Measurements from ENCODE around the gene PXN. TPM values are rescaled to one million over a fixed set of nuclear protein-coding genes. Genes with fewer than 3 reads are reported as not detected.
A peak's percentile ranks its signal among the peaks of the same experiment; 100 is the strongest.

The PXN gene
- total and polyA plus RNA-seq, 2 experiments from 2014 or later, result 38.4 to 76.0 TPM

DNA sequence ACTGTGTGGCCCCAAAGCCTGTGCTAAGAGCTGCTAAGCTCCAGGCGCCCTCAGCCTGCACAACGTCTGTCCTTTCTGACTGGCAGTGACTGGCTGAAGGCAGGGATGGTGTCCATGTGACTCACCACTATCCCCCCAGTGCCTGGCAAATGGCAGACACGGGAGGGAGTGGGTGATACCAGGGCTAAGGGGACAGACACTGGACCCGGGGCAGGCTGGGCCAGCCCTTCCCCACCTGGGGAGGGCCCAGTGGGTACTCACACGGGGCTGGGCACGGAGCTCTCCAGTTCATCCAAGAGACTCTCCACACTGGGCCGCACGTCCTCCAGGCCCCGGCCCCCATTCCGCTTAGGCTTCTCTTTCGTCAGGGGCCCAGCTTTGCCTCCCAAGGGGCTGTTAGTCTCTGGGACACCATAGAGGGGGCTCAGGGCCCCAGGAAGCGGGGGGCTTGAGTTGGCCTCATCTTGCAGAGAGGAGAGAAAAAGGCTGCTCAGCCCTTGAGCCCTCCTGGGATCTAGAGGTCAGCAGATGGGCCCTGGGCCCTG, 43.2 kb downstream of the PXN start:
- Histone ChIP-seq H3K27ac (ENCODE audit: low read depth) (no peak overlapping the region), H3K4me1 (ENCODE audit: insufficient read depth) (peaks cover 4% of the 10 kb centered on the region; the same call in 1 of the 2 replicates), H3K27me3 (ENCODE audit: insufficient read depth) (no peaks in the 10 kb centered on the region), H2AFZ (no peak overlapping the region), H3K36me3 (ENCODE audit: insufficient read depth) (peaks cover 8% of the 10 kb centered on the region; the same call in 1 of the 2 replicates), H3K9me2 (ENCODE audit: insufficient read depth) (no peaks in the 10 kb centered on the region), H3K79me2 (replicated peaks; ENCODE audit: insufficient read depth) (peaks cover 16% of the 10 kb centered on the region), H4K20me1 (replicated peaks; ENCODE audit: insufficient read depth) (peaks cover 2% of the 10 kb centered on the region; the same call in 1 of the 2 replicates), H3K4me3 (no peak overlapping the region), H3F3A (replicated peaks; ENCODE audit: low read depth) (0 out of 2 replicates have a peak, but pooled peaks cover 10% of the 10 kb centered on the region), H3K4me2 (no peak overlapping the region)
- H3K4me3 Mint-ChIP-seq, result no peak overlapping the region
- H3K27me3 Mint-ChIP-seq (ENCODE audit: insufficient read depth, low read depth, poor library complexity), result peaks cover 17% of the 10 kb centered on the region
- ATAC-seq, result no peak
- H3K36me3 Mint-ChIP-seq (ENCODE audit: low read depth), result peaks cover 54% of the 10 kb centered on the region
- no peak for DNase-seq (ENCODE audit: low spot score)
- peaks cover 23% of the 10 kb centered on the region for H3K4me1 Mint-ChIP-seq
- TF ChIP-seq, protein P1, sequence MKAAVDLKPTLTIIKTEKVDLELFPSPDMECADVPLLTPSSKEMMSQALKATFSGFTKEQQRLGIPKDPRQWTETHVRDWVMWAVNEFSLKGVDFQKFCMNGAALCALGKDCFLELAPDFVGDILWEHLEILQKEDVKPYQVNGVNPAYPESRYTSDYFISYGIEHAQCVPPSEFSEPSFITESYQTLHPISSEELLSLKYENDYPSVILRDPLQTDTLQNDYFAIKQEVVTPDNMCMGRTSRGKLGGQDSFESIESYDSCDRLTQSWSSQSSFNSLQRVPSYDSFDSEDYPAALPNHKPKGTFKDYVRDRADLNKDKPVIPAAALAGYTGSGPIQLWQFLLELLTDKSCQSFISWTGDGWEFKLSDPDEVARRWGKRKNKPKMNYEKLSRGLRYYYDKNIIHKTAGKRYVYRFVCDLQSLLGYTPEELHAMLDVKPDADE (IDR thresholded peaks at IDR 0.05), result no peak
- TF ChIP-seq NANOG (IDR thresholded peaks at IDR 0.05; ENCODE audit: borderline replicate concordance) (no peak), ZNF114 (CRISPR knock-in tag; IDR thresholded peaks at IDR 0.05) (no peak), POLR2AphosphoS5 (IDR thresholded peaks at IDR 0.05; ENCODE audit: low read depth) (no peak), CREB1 (CRISPR knock-in tag; IDR thresholded peaks at IDR 0.05; ENCODE audit: low read depth) (no peak), STAT1 (IDR thresholded peaks at IDR 0.05; ENCODE audit: unreplicated experiment) (no peak), EZH2 (IDR thresholded peaks at IDR 0.05; ENCODE audit: low read depth, unreplicated experiment) (no peak), EZH2phosphoT487 (IDR thresholded peaks at IDR 0.05; ENCODE audit: unreplicated experiment) (no peak), ZNF331 (CRISPR knock-in tag; IDR thresholded peaks at IDR 0.05; ENCODE audit: low read depth) (no peak), JUNB (IDR thresholded peaks at IDR 0.05; ENCODE audit: unreplicated experiment) (no peak)
- TF ChIP-seq, protein P2, sequence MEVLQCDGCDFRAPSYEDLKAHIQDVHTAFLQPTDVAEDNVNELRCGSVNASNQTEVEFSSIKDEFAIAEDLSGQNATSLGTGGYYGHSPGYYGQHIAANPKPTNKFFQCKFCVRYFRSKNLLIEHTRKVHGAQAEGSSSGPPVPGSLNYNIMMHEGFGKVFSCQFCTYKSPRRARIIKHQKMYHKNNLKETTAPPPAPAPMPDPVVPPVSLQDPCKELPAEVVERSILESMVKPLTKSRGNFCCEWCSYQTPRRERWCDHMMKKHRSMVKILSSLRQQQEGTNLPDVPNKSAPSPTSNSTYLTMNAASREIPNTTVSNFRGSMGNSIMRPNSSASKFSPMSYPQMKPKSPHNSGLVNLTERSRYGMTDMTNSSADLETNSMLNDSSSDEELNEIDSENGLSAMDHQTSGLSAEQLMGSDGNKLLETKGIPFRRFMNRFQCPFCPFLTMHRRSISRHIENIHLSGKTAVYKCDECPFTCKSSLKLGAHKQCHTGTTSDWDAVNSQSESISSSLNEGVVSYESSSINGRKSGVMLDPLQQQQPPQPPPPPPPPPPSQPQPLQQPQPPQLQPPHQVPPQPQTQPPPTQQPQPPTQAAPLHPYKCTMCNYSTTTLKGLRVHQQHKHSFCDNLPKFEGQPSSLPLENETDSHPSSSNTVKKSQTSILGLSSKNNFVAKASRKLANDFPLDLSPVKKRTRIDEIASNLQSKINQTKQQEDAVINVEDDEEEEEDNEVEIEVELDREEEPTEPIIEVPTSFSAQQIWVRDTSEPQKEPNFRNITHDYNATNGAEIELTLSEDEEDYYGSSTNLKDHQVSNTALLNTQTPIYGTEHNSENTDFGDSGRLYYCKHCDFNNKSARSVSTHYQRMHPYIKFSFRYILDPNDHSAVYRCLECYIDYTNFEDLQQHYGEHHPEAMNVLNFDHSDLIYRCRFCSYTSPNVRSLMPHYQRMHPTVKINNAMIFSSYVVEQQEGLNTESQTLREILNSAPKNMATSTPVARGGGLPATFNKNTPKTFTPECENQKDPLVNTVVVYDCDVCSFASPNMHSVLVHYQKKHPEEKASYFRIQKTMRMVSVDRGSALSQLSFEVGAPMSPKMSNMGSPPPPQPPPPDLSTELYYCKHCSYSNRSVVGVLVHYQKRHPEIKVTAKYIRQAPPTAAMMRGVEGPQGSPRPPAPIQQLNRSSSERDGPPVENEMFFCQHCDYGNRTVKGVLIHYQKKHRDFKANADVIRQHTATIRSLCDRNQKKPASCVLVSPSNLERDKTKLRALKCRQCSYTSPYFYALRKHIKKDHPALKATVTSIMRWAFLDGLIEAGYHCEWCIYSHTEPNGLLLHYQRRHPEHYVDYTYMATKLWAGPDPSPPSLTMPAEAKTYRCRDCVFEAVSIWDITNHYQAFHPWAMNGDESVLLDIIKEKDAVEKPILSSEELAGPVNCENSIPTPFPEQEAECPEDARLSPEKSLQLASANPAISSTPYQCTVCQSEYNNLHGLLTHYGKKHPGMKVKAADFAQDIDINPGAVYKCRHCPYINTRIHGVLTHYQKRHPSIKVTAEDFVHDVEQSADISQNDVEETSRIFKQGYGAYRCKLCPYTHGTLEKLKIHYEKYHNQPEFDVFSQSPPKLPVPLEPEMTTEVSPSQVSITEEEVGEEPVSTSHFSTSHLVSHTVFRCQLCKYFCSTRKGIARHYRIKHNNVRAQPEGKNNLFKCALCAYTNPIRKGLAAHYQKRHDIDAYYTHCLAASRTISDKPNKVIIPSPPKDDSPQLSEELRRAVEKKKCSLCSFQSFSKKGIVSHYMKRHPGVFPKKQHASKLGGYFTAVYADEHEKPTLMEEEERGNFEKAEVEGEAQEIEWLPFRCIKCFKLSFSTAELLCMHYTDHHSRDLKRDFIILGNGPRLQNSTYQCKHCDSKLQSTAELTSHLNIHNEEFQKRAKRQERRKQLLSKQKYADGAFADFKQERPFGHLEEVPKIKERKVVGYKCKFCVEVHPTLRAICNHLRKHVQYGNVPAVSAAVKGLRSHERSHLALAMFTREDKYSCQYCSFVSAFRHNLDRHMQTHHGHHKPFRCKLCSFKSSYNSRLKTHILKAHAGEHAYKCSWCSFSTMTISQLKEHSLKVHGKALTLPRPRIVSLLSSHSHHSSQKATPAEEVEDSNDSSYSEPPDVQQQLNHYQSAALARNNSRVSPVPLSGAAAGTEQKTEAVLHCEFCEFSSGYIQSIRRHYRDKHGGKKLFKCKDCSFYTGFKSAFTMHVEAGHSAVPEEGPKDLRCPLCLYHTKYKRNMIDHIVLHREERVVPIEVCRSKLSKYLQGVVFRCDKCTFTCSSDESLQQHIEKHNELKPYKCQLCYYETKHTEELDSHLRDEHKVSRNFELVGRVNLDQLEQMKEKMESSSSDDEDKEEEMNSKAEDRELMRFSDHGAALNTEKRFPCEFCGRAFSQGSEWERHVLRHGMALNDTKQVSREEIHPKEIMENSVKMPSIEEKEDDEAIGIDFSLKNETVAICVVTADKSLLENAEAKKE (CRISPR knock-in tag; IDR thresholded peaks at IDR 0.05), result no peak
- TF ChIP-seq, protein P3, sequence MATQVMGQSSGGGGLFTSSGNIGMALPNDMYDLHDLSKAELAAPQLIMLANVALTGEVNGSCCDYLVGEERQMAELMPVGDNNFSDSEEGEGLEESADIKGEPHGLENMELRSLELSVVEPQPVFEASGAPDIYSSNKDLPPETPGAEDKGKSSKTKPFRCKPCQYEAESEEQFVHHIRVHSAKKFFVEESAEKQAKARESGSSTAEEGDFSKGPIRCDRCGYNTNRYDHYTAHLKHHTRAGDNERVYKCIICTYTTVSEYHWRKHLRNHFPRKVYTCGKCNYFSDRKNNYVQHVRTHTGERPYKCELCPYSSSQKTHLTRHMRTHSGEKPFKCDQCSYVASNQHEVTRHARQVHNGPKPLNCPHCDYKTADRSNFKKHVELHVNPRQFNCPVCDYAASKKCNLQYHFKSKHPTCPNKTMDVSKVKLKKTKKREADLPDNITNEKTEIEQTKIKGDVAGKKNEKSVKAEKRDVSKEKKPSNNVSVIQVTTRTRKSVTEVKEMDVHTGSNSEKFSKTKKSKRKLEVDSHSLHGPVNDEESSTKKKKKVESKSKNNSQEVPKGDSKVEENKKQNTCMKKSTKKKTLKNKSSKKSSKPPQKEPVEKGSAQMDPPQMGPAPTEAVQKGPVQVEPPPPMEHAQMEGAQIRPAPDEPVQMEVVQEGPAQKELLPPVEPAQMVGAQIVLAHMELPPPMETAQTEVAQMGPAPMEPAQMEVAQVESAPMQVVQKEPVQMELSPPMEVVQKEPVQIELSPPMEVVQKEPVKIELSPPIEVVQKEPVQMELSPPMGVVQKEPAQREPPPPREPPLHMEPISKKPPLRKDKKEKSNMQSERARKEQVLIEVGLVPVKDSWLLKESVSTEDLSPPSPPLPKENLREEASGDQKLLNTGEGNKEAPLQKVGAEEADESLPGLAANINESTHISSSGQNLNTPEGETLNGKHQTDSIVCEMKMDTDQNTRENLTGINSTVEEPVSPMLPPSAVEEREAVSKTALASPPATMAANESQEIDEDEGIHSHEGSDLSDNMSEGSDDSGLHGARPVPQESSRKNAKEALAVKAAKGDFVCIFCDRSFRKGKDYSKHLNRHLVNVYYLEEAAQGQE (IDR thresholded peaks at IDR 0.05; ENCODE audit: unreplicated experiment), result no peak
- TF ChIP-seq, protein P4, sequence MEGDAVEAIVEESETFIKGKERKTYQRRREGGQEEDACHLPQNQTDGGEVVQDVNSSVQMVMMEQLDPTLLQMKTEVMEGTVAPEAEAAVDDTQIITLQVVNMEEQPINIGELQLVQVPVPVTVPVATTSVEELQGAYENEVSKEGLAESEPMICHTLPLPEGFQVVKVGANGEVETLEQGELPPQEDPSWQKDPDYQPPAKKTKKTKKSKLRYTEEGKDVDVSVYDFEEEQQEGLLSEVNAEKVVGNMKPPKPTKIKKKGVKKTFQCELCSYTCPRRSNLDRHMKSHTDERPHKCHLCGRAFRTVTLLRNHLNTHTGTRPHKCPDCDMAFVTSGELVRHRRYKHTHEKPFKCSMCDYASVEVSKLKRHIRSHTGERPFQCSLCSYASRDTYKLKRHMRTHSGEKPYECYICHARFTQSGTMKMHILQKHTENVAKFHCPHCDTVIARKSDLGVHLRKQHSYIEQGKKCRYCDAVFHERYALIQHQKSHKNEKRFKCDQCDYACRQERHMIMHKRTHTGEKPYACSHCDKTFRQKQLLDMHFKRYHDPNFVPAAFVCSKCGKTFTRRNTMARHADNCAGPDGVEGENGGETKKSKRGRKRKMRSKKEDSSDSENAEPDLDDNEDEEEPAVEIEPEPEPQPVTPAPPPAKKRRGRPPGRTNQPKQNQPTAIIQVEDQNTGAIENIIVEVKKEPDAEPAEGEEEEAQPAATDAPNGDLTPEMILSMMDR (conservative IDR thresholded peaks at IDR 0.05; ENCODE audit: low read depth in 2 of 2), result no peak
- no peaks in the 10 kb centered on the region for H3K9me3 Mint-ChIP-seq
- H3K27ac Mint-ChIP-seq, result peak overlapping the region; percentile 56; the same call in 1 of the 2 replicates

All from GM23338 (cell line).